Psoas muscle (tissue), 8 donors: ENCODE data around the gene LGR6. TPM values are rescaled to one million over a fixed set of nuclear protein-coding genes. Genes with fewer than 3 reads are reported as not detected.
"Not testable (repeated sequence)": the region's sequence is repeated elsewhere in the genome, so short reads cannot be mapped to it uniquely, and the experiment has no call there.

Experiments used
- ATAC-seq, 4 donors: fragments of 200-7000 bp; cut with Tn5 transposase; one replicate each; pipeline ENCODE4 v1.9.1; 2020; ENCODE audit warnings: moderate library complexity in 3 of 4, mild to moderate bottlenecking in 2 of 4
- DNase-seq, 2 donors: peaks; one replicate each; pipeline ENCODE4 v3.0.0-alpha.2; 2020
- H3K27ac ChIP-seq: fragments of 200-600 bp; one replicate; pipeline ENCODE4 v1.8.0; 2022
- H3K27me3 ChIP-seq, 3 donors: fragments of 200-600 bp in 1 of 3; one replicate each; pipeline versions ENCODE4 v1.6.1 to v1.8.0; 2013 to 2022; ENCODE audit warnings: low read length in 2 of 3, mild to moderate bottlenecking in 2 of 3, moderate library complexity in 1 of 3; ENCODE audit not compliant: insufficient read depth in 3 of 3
- H3K36me3 ChIP-seq, 2 donors: fragments of 200-600 bp in 1 of 2; one replicate each; pipeline versions ENCODE4 v1.6.1 to v1.8.0; 2013 to 2022; ENCODE audit warnings: low read depth in 1 of 2, mild to moderate bottlenecking in 1 of 2, moderate library complexity in 1 of 2; ENCODE audit not compliant: insufficient read depth in 1 of 2
- H3K4me1 ChIP-seq: fragments of 200-600 bp; one replicate; pipeline ENCODE4 v1.8.0; 2022
- H3K4me3 ChIP-seq: fragments of 200-600 bp; one replicate; pipeline ENCODE4 v1.8.0; 2022; ENCODE audit warnings: mild to moderate bottlenecking
- H3K9me3 ChIP-seq: fragments of 200-600 bp; one replicate; pipeline ENCODE4 v1.8.0; 2022
- CTCF ChIP-seq: fragments of 200-600 bp; IDR thresholded peaks from one replicate; pipeline ENCODE4 v1.8.0; 2022; ENCODE audit warnings: antibody characterized with exemption
- WGBS, 3 donors: extraction: QIAGEN DNeasy Blood & Tissue Kit; methylation state at CpG; one replicate each; pipeline versions ENCODE4 v1.1.6 to v1.1.7; 2013; 5-methylcytosine and 5-hydroxymethylcytosine counted together
- intact Hi-C, 2 donors: fragments of 100-400 bp; cut with DNase I; formaldehyde crosslinking; loops; one replicate each; pipeline versions ENCODE4 v1.11.0 to v1.14.2; 2022
- polyA plus RNA-seq, 3 donors: library from polyadenylated mRNA; stranded (reverse); fragments of 200-250 nt; gene quantifications; one replicate each; pipeline ENCODE4 v1.2.3, GENCODE V29; 2013
- total RNA-seq, 4 donors: library from RNA; stranded (reverse); fragmentation: NEBNext Ultra II Directional in 2 of 4; extraction: Animal tissue kit (Norgen Biotek cat#: 25700) in 2 of 4; gene quantifications; one replicate each; pipeline versions ENCODE4 v1.2.1 to v1.2.4, GENCODE V29; 2021 to 2023
- donor health status: healthy with polysubstance abuse.
- donor health status: DM: no; HTN: no; CAD: no; lungs with moderate emphysema.
- donor health status: Bipolar disorder and iron deficiency.
- donor health status: healthy.
- donor health status: DM: yes; HTN: yes; CAD: no.
- donor health status: DM: no; HTN: no; CAD: no.
- donor health status: DM: no; HTN: no; CAD: no.
- donor health status: DM: yes; HTN: yes; CAD: no.

LGR6 gene
- total and polyA plus RNA-seq, 7 donors, result 0.12 to 0.20 (median 0.16) TPM; not detected in 3

GRCh38 chr1:202255343-202255742, 61.7 kb downstream of the LGR6 start:
- 73 to 84% (median 80%) methylated on average over 7 of the region's 7 CpGs for WGBS, 3 donors
- H3K9me3 ChIP-seq, result no peaks in the 10 kb centered on the region
- no peak overlapping the region for H3K4me3 ChIP-seq
- no peak for DNase-seq
- H3K27ac ChIP-seq, result no peak overlapping the region
- intact Hi-C loops, result no loop called here
- no peak for TF ChIP-seq CTCF
- peaks cover 0 to 4% (median 0%) of the 10 kb centered on the region in 3 donors for H3K27me3 ChIP-seq
- no peaks in the 10 kb centered on the region for H3K36me3 ChIP-seq
- no peak for ATAC-seq
- H3K4me1 ChIP-seq, result no peaks in the 10 kb centered on the region

- no peak for ATAC-seq
- 68 to 74% (median 71%) methylated on average over 7 of the region's 7 CpGs for WGBS, 3 donors
- no peak overlapping the region for H3K4me3 ChIP-seq
Observed at GRCh38 chr1:202259705-202260104, 66.1 kb downstream of the LGR6 start.

GRCh38 chr1:202261209-202261958, 67.8 kb downstream of the LGR6 start:
- H3K4me3 ChIP-seq, H3K36me3 ChIP-seq, intact Hi-C loops, ATAC-seq, H3K9me3 ChIP-seq, H3K4me1 ChIP-seq, DNase-seq, H3K27ac ChIP-seq: not testable (repeated sequence)
- peaks cover 0 to 22% (median 3%) of the 10 kb centered on the region in 3 donors for H3K27me3 ChIP-seq
- whole genome bisulfite sequencing, 3 donors, result 73 to 86% (median 82%) methylated on average over 2 to 3 of the region's 4 CpGs

More at GRCh38 chr1:202259705-202260104, 66.1 kb downstream of the LGR6 start:
- intact Hi-C loops, result no loop called here
- H3K27ac ChIP-seq, result no peak overlapping the region
- H3K4me1 ChIP-seq, result no peaks in the 10 kb centered on the region
- no peaks in the 10 kb centered on the region for H3K36me3 ChIP-seq
- no peak for TF ChIP-seq CTCF
- H3K27me3 ChIP-seq, result peaks cover 0 to 15% (median 0%) of the 10 kb centered on the region in 3 donors
- no peaks in the 10 kb centered on the region for H3K9me3 ChIP-seq
- DNase-seq, result no peak

GRCh38 chr1:202263628-202264027, 70.0 kb downstream of the LGR6 start:
- Histone ChIP-seq H3K27ac (no peak overlapping the region), H3K4me3 (no peak overlapping the region), H3K9me3 (no peaks in the 10 kb centered on the region), H3K36me3 (no peaks in the 10 kb centered on the region), H3K27me3 (peaks cover 0 to 22% (median 3%) of the 10 kb centered on the region in 3 donors), H3K4me1 (no peaks in the 10 kb centered on the region)
- ATAC-seq, result no peak
- DNase-seq, result no peak
- TF ChIP-seq CTCF, result no peak
- intact Hi-C loops, result no loop called here
- WGBS, 3 donors, result 67 to 78% (median 76%) methylated on average over 2 of the region's 2 CpGs

- Histone ChIP-seq H3K27me3 (peaks cover 0 to 22% (median 3%) of the 10 kb centered on the region in 3 donors), H3K9me3 (no peaks in the 10 kb centered on the region), H3K27ac (no peak overlapping the region), H3K4me3 (no peak overlapping the region), H3K4me1 (no peaks in the 10 kb centered on the region), H3K36me3 (no peaks in the 10 kb centered on the region)
- WGBS, 3 donors, result 45 to 53% (median 45%) methylated on average over 6 of the region's 6 CpGs
- TF ChIP-seq CTCF, result no peak
- ATAC-seq (no peak), DNase-seq (no peak)
- intact Hi-C loops, result no loop called here
Observed at GRCh38 chr1:202264300-202264699, 70.7 kb downstream of the LGR6 start.
